NT2/D1 (cell line): ENCODE results near the gene CXCL12.

Experiments
- SUZ12 ChIP-seq: IDR thresholded peaks from 2 replicates; pipeline ENCODE4 v1.6.1; 2011; ENCODE audit not compliant: insufficient read length, insufficient read depth; ENCODE audit errors: extremely low read depth
- YY1 ChIP-seq: IDR thresholded peaks from 2 replicates; pipeline ENCODE4 v1.6.1; 2011; ENCODE audit not compliant: insufficient read length, insufficient read depth
- ZNF274 ChIP-seq: IDR thresholded peaks from 2 replicates; pipeline ENCODE4 v1.6.1; 2011; ENCODE audit warnings: mild to moderate bottlenecking, low read depth, low read length

DNA sequence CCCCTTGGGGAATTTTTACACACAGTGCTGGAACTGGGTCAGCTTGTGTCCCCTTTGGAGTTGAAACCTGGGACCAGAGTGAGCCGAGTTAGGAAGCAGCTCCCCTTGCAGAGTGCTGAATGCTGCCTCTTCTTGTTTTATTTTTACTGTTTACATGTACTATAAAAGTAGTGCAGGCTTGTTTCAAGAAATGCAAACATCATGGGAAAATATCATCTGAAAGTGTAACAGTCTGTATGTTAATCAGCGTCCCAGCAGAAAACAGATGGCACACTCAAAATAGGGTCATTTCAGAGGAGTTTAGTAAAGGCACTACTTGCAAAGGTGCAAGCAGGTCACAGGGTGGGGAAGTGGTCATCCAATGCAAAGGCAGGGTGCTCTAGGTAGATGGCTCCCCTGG is 30.1 kb downstream of the CXCL12 start:
- TF ChIP-seq ZNF274 (no peak), YY1 (no peak), SUZ12 (no peak)
